ENCODE results near the gene AQP1. TPM values are rescaled to one million over a fixed set of nuclear protein-coding genes. Genes with fewer than 3 reads are reported as not detected.

Gene AQP1
- total and polyA plus RNA-seq, 2 of the 8 experiments (the other 6 are each of a cell fraction or from before 2014, with no cell fraction given): 0.18 to 0.19 TPM

- Histone ChIP-seq H3K23ac (ENCODE audit: insufficient read length) (no peak overlapping the region), H2BK12ac (ENCODE audit: low read depth, low read length) (no peak overlapping the region), H3K56ac (replicated peaks; ENCODE audit: insufficient read length, low read depth, low read length) (no peak overlapping the region), H3K14ac (ENCODE audit: insufficient read length) (no peak overlapping the region), H3K36me3 (ENCODE audit: control insufficient read depth in 2 of 4, insufficient read depth in 4 of 4, low read length in 3 of 4) (no peaks in the 10 kb centered on the region), H3K18ac (ENCODE audit: extremely low read depth, low read length) (no peak overlapping the region), H4K91ac (replicated peaks; ENCODE audit: insufficient read length, low read length) (no peak overlapping the region), H2AFZ (ENCODE audit: low read length) (no peak overlapping the region), H3K27ac (ENCODE audit: low read depth, low read length) (no peak overlapping the region), H4K8ac (ENCODE audit: extremely low read depth, insufficient read depth, low read length) (no peak overlapping the region), H3K27me3 (replicated peaks in 1 of 4; ENCODE audit: control insufficient read depth in 3 of 4, extremely low read depth in 1 of 4, insufficient read depth in 3 of 4, low read length in 3 of 4) (no peaks in the 10 kb centered on the region; a peak in 1 of 7 replicates), H3K4me3 (ENCODE audit: extremely low read depth in 1 of 4, insufficient read depth in 2 of 4, low read depth in 3 of 4, low read length in 4 of 4) (no peak overlapping the region), H2AK5ac (ENCODE audit: low read depth, low read length) (no peak overlapping the region), H3K4ac (replicated peaks; ENCODE audit: insufficient read length, low read depth, low read length) (no peak overlapping the region), H3K9me3 (ENCODE audit: insufficient read depth in 2 of 2, low read depth in 1 of 2, low read length in 1 of 2) (no peaks in the 10 kb centered on the region), H2BK20ac (ENCODE audit: low read length) (no peak overlapping the region), H3K79me2 (ENCODE audit: control insufficient read depth in 1 of 2, insufficient read depth in 2 of 2, low read length in 2 of 2) (no peaks in the 10 kb centered on the region), H3K79me1 (ENCODE audit: low read depth, low read length) (no peaks in the 10 kb centered on the region), H2BK5ac (ENCODE audit: low read depth, low read length) (no peak overlapping the region), H3K4me1 (replicated peaks in 1 of 4; ENCODE audit: control insufficient read depth in 3 of 4, insufficient read depth in 4 of 4, low read length in 3 of 4) (0 out of 7 replicates have a peak, but pooled peaks cover 0 to 2% (median 0%) of the 10 kb centered on the region in 4 experiments), H4K20me1 (replicated peaks in 1 of 2; ENCODE audit: control insufficient read depth in 1 of 2, insufficient read depth in 2 of 2, low read length in 2 of 2) (no peaks in the 10 kb centered on the region), H3K23me2 (ENCODE audit: low read depth, low read length) (no peaks in the 10 kb centered on the region), H3K9ac (replicated peaks in 1 of 4; ENCODE audit: extremely low read depth in 1 of 4, low read depth in 3 of 4, low read length in 3 of 4) (no peak overlapping the region), H4K5ac (ENCODE audit: insufficient read length, low read depth, low read length) (no peak overlapping the region), H2BK15ac (ENCODE audit: low read length) (no peak overlapping the region), H3K4me2 (ENCODE audit: insufficient read depth in 1 of 2, low read depth in 2 of 2, low read length in 2 of 2) (no peak overlapping the region), H2BK120ac (replicated peaks; ENCODE audit: low read depth, low read length) (no peak overlapping the region)
- POLR2A ChIA-PET (ENCODE audit: partially characterized antibody): no interaction called here
- FAIRE-seq (no peak), DNase-seq (ENCODE audit: low read depth in 1 of 2, low spot score in 2 of 2) (peak in 1 of 2 experiments; percentile 41)
- CTCF ChIA-PET (ENCODE audit: partially characterized antibody): interaction anchor here (0.7 to 7.4 kb wide), 5 partner anchors 14 to 118 kb away, joined by 3 to 55 read pairs (median 6); no protein-coding TSS in a partner anchor
- WGBS, 2 experiments (ENCODE audit: extremely low coverage in 1 of 2, insufficient coverage in 1 of 2, insufficient read length in 1 of 2, insufficient replicate concordance in 2 of 2, low coverage in 1 of 2, low lambda C conversion rate in 2 of 2, missing lambda C conversion rate in 1 of 2): 86% methylated on average over 16 of the region's 19 CpGs; no CpG with 5 or more reads in 1 of the 2 experiments
- TF ChIP-seq KDM4A (IDR thresholded peaks at IDR 0.05; ENCODE audit: low read depth, low read length, severe bottlenecking) (no peak), RFX5 (IDR thresholded peaks at IDR 0.05; ENCODE audit: borderline replicate concordance, low read depth, low read length) (no peak), SAP30 (IDR thresholded peaks at IDR 0.05; ENCODE audit: insufficient read depth, insufficient replicate concordance, low read length) (no peak), KDM5A (IDR thresholded peaks at IDR 0.05; ENCODE audit: low read length) (no peak)
Observed at GRCh38 chr7:30921540-30922401, 10.1 kb downstream of the AQP1 start.
